Peyer's patch (tissue), 4 donors: ENCODE results near the gene FYTTD1. TPM values are rescaled to one million over a fixed set of nuclear protein-coding genes. Genes with fewer than 3 reads are reported as not detected.

ENCODE experiments used
- DNase-seq, 3 donors: peaks; one replicate each; pipeline ENCODE4 v3.0.0-alpha.2; 2017 to 2019
- H3K27ac ChIP-seq, 4 donors: fragments of 200-600 bp; sonication (generic); one replicate each; pipeline ENCODE4 v1.5.1; 2016 to 2019
- H3K27me3 ChIP-seq, 2 donors: fragments of 200-600 bp; sonication (generic); one replicate each; pipeline ENCODE4 v1.5.1; 2019
- H3K36me3 ChIP-seq, 3 donors: fragments of 200-600 bp; sonication (generic); one replicate each; pipeline ENCODE4 v1.5.1; 2016 to 2019
- H3K4me1 ChIP-seq, 4 donors: fragments of 200-600 bp; sonication (generic); one replicate each; pipeline ENCODE4 v1.5.1; 2016 to 2019
- H3K4me3 ChIP-seq, 4 donors: fragments of 200-600 bp; sonication (generic); 1 replicate in 3 of 4; 2 replicates in 1 of 4; pipeline ENCODE4 v1.5.1; 2016 to 2019; ENCODE audit warnings: mild to moderate bottlenecking in 1 of 4
- H3K9me3 ChIP-seq, 4 donors: fragments of 200-600 bp; sonication (generic); one replicate each; pipeline ENCODE4 v1.5.1; 2016 to 2019; ENCODE audit warnings: mild to moderate bottlenecking in 1 of 4
- CTCF ChIP-seq, 6 experiments: fragments of 450-650 bp in 4 of 6; fragments of 200-600 bp in 2 of 6; sonication (generic) in 1 of 6; IDR thresholded peaks; one replicate each; pipeline ENCODE4 v1.5.1; 2017 to 2019; ENCODE audit warnings: antibody characterized with exemption in 6 of 6, mild to moderate bottlenecking in 3 of 6, moderate library complexity in 1 of 6
- POLR2A ChIP-seq, 2 donors: fragments of 450-650 bp; IDR thresholded peaks; one replicate each; pipeline ENCODE4 v1.5.1; 2017; ENCODE audit warnings: antibody characterized with exemption in 2 of 2, mild to moderate bottlenecking in 2 of 2, moderate library complexity in 2 of 2
- total RNA-seq, 4 donors: library from RNA; depleted of rRNA; stranded (reverse); fragments of >200 nt; gene quantifications; one replicate each; pipeline ENCODE4 v1.1.0, GENCODE V29; 2016

Gene FYTTD1
- total RNA-seq, 4 donors from 2014 or later: 15.4 to 62.7 (median 27.4) TPM

- no peaks in the 10 kb centered on the region for H3K36me3 ChIP-seq
- H3K4me1 ChIP-seq: peaks cover 0 to 8% (median 3%) of the 10 kb centered on the region in 4 donors
- H3K9me3 ChIP-seq: no peaks in the 10 kb centered on the region
- TF ChIP-seq POLR2A (IDR thresholded peaks at IDR 0.05): no peak
- TF ChIP-seq CTCF (IDR thresholded peaks at IDR 0.05): peak; percentile 13 to 42 (median 33)
- peak in 1 of 3 donors; percentile 49 for DNase-seq
- H3K27me3 ChIP-seq: no peaks in the 10 kb centered on the region
- H3K27ac ChIP-seq: peak overlapping the region in 1 of 4 donors; percentile 14
- H3K4me3 ChIP-seq: no peak overlapping the region
Measured at GRCh38 chr3:197801891-197802778, 52.5 kb downstream of the FYTTD1 start.

- no peak overlapping the region for H3K27ac ChIP-seq
- H3K36me3 ChIP-seq: no peaks in the 10 kb centered on the region
- peaks cover 0 to 8% (median 3%) of the 10 kb centered on the region in 4 donors for H3K4me1 ChIP-seq
- no peaks in the 10 kb centered on the region for H3K9me3 ChIP-seq
- H3K27me3 ChIP-seq: no peaks in the 10 kb centered on the region
- H3K4me3 ChIP-seq: no peak overlapping the region
- TF ChIP-seq CTCF (IDR thresholded peaks at IDR 0.05) (peak in 1 of 6 experiments; percentile 3), POLR2A (IDR thresholded peaks at IDR 0.05) (no peak)
- DNase-seq: no peak
Measured at GRCh38 chr3:197802779-197803459, 53.2 kb downstream of the FYTTD1 start.

GRCh38 chr3:197804511-197804910, 54.8 kb downstream of the FYTTD1 start:
- H3K4me1 ChIP-seq: peaks cover 0 to 8% (median 3%) of the 10 kb centered on the region in 4 donors
- no peaks in the 10 kb centered on the region for H3K27me3 ChIP-seq
- H3K36me3 ChIP-seq: no peaks in the 10 kb centered on the region
- TF ChIP-seq CTCF (IDR thresholded peaks at IDR 0.05) (no peak), POLR2A (IDR thresholded peaks at IDR 0.05) (no peak)
- H3K9me3 ChIP-seq: no peaks in the 10 kb centered on the region
- H3K4me3 ChIP-seq: no peak overlapping the region
- DNase-seq: no peak
- H3K27ac ChIP-seq: no peak overlapping the region

- Histone ChIP-seq H3K36me3 (no peaks in the 10 kb centered on the region), H3K27me3 (no peaks in the 10 kb centered on the region), H3K9me3 (no peaks in the 10 kb centered on the region), H3K4me1 (peaks cover 0 to 4% (median 0%) of the 10 kb centered on the region in 4 donors), H3K4me3 (no peak overlapping the region), H3K27ac (peak overlapping the region in 1 of 4 donors; percentile 38)
- no peak for TF ChIP-seq POLR2A (IDR thresholded peaks at IDR 0.05)
- no peak for TF ChIP-seq CTCF (IDR thresholded peaks at IDR 0.05)
- no peak for DNase-seq
Measured at GRCh38 chr3:197807969-197808587, 58.4 kb downstream of the FYTTD1 start.

GRCh38 chr3:197809356-197810020, 59.8 kb downstream of the FYTTD1 start:
- H3K27ac ChIP-seq: peak overlapping the region in 1 of 4 donors; percentile 38
- H3K4me3 ChIP-seq: no peak overlapping the region

More at GRCh38 chr3:197809356-197810020, 59.8 kb downstream of the FYTTD1 start:
- H3K9me3 ChIP-seq: no peaks in the 10 kb centered on the region
- DNase-seq: no peak
- H3K36me3 ChIP-seq: no peaks in the 10 kb centered on the region
- H3K4me1 ChIP-seq: peaks cover 0 to 4% (median 0%) of the 10 kb centered on the region in 4 donors
- no peak for TF ChIP-seq CTCF (IDR thresholded peaks at IDR 0.05)
- TF ChIP-seq POLR2A (IDR thresholded peaks at IDR 0.05): no peak
- H3K27me3 ChIP-seq: no peaks in the 10 kb centered on the region
